Measurements from ENCODE around the gene OR2AG1. TPM values are rescaled to one million over a fixed set of nuclear protein-coding genes. Genes with fewer than 3 reads are reported as not detected.

OR2AG1 gene
- polyA plus RNA-seq, 1 of the 3 experiments (the other 2 are of a cell fraction): not detected

GRCh38 chr11:6737872-6738466 is 44.9 kb upstream of the OR2AG1 start:
- TF ChIP-seq CHD2 (IDR thresholded peaks at IDR 0.05; ENCODE audit: low read length, partially characterized antibody) (no peak), CTCF (IDR thresholded peaks at IDR 0.05) (peak; percentile 71), SMC3 (IDR thresholded peaks at IDR 0.05; ENCODE audit: low read depth, low read length) (no peak), TEAD4 (IDR thresholded peaks at IDR 0.05; ENCODE audit: borderline replicate concordance, insufficient read depth) (no peak), RAD21 (IDR thresholded peaks at IDR 0.05; ENCODE audit: low read length) (peak; percentile 42), ZBTB33 (IDR thresholded peaks at IDR 0.05; ENCODE audit: borderline replicate concordance, low read depth) (no peak), RXRA (IDR thresholded peaks at IDR 0.05; ENCODE audit: borderline replicate concordance, low read depth) (no peak), USF1 (IDR thresholded peaks at IDR 0.05; ENCODE audit: borderline replicate concordance, low read depth) (no peak), GATA2 (CRISPR knock-in tag; IDR thresholded peaks at IDR 0.05) (no peak), REST (IDR thresholded peaks at IDR 0.05; ENCODE audit: low read depth, low read length) (no peak), SIN3A (IDR thresholded peaks at IDR 0.05; ENCODE audit: borderline replicate concordance, low read depth, low read length) (no peak), EP300 (IDR thresholded peaks at IDR 0.05; ENCODE audit: borderline replicate concordance in 1 of 2, low read depth in 1 of 2, low read length in 1 of 2) (no peak)
- ChIA-PET POLR2A (no interaction called here), CTCF (interaction anchor here (0.6 to 4.1 kb wide), 20 partner anchors 9 to 1895 kb away, joined by 3 to 32 read pairs (median 4); no protein-coding TSS in a partner anchor)
- Histone ChIP-seq H3K9ac (no peak overlapping the region), H3K9me2 (no peaks in the 10 kb centered on the region), H3K27me3 (ENCODE audit: insufficient read depth) (no peaks in the 10 kb centered on the region; the same call in 1 of the 2 replicates), H3K36me3 (replicated peaks in 1 of 2; ENCODE audit: control insufficient read depth in 1 of 2, insufficient read depth in 2 of 2, low read length in 1 of 2) (no peaks in the 10 kb centered on the region), H3K4me3 (ENCODE audit: low read depth in 2 of 2, low read length in 1 of 2) (no peak overlapping the region; a peak in 1 of 4 replicates), H3F3A (replicated peaks; ENCODE audit: insufficient read depth) (no peaks in the 10 kb centered on the region), H2AFZ (ENCODE audit: low read depth) (no peak overlapping the region), H3K9me3 (no peaks in the 10 kb centered on the region), H3K79me2 (ENCODE audit: insufficient read depth) (no peaks in the 10 kb centered on the region), H3K4me2 (no peak overlapping the region), H4K20me1 (ENCODE audit: insufficient read depth) (no peaks in the 10 kb centered on the region), H3K4me1 (ENCODE audit: control insufficient read depth in 1 of 2, insufficient read depth in 2 of 2, low read depth in 1 of 2, low read length in 1 of 2) (no peaks in the 10 kb centered on the region), H3K27ac (ENCODE audit: low read depth in 2 of 2, low read length in 1 of 2) (no peak overlapping the region)
- DNase-seq: peak; percentile 11
- 2% methylated on average over 2 of the region's 2 CpGs for WGBS (ENCODE audit: low lambda C conversion rate)
